COLO668 (cell line): ENCODE data around the gene MLLT3.
"Not testable (repeated sequence)": the region's sequence is repeated elsewhere in the genome, so short reads cannot be mapped to it uniquely, and the experiment has no call there.

Experiments used
- DNase-seq: peaks from one replicate; lab custom pipeline; 2025; ENCODE audit not compliant: unreplicated experiment; lab: John Stamatoyannopoulos, UW

MLLT3 gene

DNA sequence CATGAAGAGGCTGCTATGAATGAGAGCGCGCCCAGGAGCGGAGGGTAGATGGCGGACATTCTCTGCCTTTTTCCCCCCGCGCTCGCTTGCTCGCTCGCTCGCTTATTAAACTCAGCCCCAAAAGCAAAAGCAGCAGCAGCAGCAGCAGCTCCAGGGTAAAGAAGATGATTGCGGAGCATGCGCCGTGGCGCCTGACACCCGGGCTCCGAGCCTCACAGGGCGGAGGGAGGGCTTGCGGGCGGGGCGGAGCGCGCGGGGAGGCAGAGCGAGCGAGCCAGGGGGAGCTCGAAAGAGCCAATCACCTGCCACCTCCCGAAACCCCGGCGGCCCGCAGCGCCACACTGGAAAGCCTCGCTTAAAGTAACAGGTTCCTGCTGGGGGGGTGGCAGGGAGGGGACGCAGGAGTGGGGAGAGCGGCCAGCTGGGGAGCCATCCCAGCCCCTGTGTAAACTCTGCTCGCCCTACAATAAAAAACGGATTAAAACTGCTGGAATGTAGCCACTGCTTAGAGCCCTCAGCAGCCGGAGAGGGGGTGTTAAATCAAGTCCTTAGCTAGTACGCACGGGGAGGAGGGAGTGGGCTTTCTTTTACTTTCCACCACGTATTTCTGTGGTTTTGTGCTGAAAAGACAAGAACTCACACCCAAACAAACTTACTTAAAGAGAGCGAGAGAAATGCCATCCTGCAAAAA, at the start of gene MLLT3:
TSS of gene MLLT3 (minus strand) at position 170 of the 691 bp plus-strand sequence.
- peak; percentile 96 for DNase-seq

DNA sequence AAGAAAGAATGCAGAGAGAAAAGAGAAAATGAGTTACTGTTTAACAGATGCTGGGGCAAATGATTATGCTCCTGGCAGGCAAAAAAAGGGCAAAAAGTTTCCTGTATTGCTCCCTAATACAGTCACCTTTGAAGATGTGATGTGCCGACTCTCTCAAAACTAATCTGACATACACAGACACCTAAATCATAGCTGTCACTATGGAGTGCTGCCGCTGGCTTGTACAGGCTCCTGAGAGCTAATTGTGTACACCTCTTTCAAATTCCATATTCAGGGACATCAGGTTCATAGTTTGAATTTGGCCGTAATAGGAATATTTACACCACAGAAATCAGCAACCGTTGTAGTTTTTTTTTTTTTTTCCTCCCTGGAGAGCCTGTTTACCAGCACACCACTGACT, 49.3 kb upstream of the MLLT3 start:
- no peak for DNase-seq

DNA sequence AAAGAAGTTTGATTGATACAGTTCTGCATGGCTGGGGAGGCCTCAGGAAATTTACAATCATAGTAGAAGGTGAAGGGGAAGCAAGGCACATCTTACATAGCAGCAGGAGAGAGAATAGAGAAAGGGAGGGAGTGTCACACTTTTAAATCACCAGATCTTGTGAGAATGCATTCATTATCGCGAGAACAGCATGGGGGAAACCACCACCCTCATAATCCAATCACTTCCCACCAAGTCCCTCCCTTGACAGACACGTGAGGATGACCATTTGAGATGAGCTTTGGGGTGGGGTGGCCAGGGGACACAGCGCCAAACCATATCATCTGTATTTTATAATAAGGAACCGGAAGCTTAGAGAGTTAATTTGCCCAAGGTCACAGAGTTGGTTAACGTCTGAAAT, 48.1 kb upstream of the MLLT3 start:
- DNase-seq: no peak

DNA sequence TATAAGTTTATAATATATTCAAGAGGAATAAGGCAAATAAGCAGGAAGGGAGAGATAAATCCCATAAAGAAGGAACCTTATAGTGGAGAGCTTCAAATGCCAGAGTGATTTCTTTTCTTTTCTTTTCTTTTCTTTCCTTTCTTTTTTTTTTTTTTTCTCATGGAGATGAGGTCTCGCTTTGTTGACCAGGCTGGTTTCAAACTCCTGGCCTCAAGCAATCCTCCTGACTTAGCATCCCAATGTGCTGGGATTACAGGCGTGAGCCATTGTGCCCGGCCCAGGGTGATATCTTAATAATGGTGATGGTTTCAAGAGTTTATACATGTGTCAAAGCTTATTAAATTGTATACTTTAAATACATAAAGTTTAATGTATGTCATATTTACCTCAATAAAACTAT, 42.2 kb upstream of the MLLT3 start:
- DNase-seq: no peak

DNA sequence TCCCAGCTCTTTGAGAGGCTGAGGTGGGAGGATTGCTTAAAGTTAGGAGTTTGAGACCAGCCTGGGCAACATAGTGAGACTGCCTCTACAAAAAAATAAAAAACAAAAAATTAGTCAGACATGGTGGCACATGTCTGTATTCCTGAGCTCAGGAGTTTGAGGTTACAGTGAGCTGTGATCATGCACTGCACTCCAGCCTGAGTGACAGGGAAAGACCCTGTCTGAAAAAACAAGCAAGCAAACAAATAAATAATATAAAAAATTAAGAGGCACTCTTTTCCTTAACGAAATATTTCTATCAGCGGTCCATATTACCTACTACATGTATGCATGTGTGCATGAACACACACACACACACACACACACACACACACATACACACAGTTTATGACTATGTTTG, 40.8 kb upstream of the MLLT3 start:
- DNase-seq: no peak

DNA sequence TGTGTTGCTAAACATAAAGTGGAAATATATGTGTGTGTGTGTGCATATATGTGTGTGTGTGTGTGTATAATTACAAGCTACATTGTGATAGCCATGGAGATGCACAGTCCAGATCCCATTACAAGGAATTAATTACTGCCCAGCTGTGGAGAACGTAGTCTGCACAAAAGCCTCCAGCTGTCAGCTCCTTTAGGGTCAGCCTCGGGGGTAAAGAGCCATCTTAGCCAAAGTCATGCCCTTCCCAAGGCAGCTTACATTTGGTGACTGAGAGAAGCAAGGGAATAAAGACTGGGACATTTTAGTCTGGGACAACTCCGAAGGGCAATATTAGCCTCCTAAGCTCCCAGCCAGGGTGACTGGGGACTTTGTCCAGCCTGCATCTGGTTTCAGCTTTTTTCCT, 39.9 kb upstream of the MLLT3 start:
- DNase-seq: no peak

DNA sequence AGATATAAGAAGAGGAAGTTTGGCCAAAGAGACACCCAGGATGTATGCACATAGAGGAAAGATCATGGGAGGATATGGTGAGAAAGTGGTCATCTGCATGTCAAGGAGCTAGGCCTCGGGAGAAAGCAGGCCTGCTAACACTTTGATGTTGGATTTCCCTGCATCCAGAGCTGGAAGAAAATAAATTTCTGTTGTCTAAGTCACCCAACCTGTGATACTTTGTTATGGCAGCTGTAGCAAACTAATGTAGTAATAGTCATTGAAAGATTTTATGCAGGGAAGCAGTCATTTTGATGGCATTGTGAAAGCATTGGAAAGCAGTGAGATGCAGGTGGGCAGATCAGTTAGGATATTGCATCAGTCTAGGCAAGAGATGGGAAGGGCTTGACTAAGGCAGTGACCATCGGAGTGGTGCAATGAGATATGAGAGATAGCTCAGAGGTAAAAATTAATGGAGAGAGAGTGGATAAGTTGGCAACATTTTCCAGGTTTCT, 37.2 kb upstream of the MLLT3 start:
- no peak for DNase-seq

DNA sequence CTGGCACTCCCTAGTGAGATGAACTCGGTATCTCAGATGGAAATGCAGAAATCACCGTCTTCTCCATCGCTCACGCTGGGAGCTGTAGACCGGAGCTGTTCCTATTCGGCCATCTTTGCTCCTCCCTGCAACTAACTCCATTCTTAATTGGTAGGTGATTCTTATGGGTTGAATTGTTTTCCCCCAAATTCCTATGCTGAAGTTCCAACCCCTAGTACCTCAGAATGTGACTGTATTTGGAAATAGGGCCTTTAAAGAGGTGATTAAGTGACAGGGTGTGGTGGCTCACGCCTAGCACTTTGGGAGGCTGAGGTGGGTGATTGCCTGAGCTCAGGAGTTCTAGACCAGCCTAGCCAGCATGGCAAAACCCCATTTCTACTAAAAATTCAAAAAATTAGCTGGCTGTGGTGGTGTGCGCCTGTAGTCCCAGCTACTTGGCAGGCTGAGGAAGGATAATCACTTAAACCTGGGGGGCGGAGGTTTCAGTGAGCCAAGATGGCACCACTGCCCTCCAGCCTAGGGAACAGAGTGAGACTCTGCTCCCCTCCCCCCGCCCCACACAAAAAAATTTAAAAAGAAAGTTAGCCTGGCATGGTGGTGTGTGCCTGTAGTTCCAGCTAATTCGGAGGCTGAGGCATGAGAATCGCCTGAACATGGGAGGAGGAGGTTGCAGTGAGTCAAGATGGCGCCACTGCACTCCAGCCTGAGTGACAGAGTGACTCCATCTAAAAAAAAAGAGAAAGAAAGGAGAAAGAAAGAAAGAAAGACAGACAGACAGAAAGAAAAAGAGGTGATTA, 36.6 kb upstream of the MLLT3 start:
- DNase-seq: no peak

DNA sequence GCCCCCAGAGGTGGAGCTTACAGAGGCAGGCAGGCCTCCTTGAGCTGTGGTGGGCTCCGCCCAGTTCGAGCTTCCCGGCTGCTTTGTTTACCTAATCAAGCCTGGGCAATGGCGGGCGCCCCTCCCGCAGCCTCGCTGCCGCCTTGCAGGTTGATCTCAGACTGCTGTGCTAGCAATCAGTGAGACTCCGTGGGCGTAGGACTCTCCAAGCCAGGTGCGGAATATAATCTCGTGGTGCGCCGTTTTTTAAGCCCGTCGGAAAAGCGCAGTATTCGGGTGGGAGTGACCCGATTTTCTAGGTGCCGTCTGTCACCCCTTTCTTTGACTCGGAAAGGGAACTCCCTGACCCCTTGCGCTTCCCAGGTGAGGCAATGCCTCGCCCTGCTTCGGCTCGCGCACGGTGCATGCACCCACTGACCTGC, 36.0 kb upstream of the MLLT3 start:
- DNase-seq: not testable (repeated sequence)

DNA sequence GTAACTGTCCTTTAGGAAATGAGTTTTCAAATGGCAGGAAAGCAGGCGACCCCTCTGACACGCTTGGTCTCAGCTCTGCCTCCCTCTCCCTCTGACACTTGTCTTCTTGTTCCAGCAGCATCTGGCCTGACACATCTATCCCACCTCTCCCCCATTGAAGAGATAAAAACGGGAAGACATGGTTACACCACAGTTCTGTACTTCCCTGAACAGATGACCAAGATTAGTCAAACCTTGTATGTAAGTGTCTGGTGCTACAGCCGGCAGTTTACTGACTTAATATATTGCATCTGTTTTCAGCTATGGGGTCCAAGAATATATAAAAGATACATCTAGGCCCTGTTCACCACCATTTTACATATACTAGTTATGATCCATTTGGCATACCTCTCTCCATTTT, 29.6 kb upstream of the MLLT3 start:
- DNase-seq: no peak

DNA sequence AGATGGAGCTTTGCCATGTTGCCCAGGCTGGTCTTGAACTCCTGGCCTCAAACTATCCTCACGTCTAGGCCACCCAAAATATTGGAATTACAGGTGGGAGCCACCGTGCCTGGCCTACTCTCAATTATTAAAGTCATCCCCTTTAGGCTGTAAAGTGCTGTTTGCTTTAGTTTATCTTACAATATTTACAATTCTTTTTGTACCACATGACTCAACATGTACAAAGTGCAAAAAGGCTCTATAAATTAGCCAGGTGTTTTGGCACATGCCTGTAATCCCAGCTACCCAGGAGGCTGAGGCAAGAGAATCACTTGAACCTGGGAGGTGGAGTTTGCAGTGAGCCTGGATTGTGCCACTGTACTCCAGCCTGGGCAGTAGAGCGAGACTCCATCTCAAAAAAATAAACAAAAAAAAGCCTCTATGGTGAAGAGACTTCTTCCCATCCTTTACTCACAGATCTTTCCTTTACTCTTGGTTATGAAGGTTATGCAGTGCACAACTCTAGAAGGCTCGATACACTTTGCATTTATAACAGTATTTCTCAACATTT, 28.5 kb upstream of the MLLT3 start:
- no peak for DNase-seq

DNA sequence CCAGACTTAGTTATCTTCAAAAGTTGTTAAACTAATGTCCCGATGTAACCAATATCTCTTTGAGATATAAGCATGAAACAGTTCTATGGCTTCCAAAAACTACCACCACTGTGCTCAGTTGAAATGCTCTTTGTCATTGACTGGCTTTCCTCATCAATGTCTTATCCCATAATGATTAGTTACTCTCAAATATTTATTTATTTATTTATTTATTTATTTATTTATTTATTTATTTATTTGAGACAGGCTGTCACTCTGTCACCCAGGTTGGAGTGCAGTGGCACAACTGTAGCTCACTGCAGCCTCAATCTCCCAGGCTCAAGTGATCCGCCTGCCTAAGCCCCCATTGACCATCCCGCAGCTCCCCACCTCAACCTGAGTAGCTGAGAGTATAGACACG, 28.0 kb upstream of the MLLT3 start:
- DNase-seq: no peak

DNA sequence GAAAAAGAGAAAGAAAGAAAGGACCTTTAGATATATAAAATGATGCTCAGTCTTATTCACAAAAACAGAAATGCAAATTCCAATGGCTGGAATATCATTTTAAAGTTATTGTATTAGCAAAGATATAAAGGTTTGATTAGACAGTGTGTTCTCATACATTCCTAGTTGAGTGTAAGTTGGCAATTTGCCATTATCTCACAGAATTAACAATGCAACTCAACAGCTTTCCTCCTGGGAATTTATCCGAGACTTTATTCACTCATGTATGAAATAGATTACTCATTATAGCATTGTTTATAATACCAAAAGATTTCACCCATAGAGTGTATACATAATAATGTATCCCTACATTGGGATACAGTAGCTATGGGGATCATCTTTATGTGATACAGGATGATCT, 27.1 kb upstream of the MLLT3 start:
- no peak for DNase-seq

DNA sequence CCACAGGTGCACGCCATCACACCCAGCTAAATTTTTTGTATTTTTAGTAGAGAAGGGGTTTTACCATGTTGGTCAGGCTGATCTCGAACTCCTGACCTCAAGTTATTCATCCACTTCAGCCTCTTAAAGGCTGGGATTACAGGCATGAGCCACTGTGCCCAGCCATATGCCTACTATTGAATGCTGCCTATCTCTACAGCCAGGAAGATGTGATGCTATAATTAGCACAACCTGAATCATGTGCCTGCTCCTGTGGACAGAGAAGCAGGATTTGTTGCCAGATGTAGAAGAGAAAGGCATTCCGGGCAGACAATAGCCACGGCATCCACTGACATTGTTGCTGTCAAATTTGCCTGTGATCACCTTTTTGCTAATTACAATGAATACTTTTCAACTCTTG, 24.4 kb upstream of the MLLT3 start:
- no peak for DNase-seq

DNA sequence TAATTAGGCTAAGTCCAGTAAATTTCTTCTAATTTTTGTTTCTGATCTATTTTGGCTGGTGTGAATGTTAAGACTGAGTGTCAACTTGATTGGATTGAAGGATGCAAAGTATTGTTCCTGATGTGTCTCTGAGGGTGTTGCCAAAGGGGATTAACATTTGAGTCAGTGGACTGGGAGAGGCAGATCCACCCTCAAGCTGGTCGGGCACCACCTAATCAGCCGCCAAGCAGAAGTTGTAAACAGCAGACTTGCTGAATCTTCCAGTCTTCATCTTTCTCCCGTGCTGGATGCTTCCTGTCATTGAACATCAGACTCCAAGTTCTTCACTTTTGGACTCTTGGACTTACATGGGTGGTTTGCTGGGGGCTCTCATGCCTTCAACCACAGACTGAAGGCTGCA, 21.4 kb upstream of the MLLT3 start:
- DNase-seq: no peak

DNA sequence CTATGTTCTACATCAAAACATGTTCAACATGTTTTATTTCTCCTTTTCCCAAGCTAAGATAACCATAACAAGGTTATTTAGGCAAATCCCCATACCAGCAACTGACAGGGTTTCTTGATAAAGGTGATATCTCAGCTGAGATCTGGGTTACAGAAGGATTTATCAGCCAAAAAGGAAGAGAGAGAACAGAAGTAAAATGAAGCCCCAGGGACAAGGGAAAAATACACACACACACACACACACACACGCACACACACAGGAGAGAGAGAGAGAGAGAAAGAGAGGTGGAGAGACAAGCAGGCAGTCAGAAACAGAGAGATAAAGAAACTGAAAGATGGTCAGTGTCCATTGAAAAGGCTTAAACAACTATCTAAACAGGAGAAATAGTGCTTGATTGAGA, 19.7 kb upstream of the MLLT3 start:
- no peak for DNase-seq

DNA sequence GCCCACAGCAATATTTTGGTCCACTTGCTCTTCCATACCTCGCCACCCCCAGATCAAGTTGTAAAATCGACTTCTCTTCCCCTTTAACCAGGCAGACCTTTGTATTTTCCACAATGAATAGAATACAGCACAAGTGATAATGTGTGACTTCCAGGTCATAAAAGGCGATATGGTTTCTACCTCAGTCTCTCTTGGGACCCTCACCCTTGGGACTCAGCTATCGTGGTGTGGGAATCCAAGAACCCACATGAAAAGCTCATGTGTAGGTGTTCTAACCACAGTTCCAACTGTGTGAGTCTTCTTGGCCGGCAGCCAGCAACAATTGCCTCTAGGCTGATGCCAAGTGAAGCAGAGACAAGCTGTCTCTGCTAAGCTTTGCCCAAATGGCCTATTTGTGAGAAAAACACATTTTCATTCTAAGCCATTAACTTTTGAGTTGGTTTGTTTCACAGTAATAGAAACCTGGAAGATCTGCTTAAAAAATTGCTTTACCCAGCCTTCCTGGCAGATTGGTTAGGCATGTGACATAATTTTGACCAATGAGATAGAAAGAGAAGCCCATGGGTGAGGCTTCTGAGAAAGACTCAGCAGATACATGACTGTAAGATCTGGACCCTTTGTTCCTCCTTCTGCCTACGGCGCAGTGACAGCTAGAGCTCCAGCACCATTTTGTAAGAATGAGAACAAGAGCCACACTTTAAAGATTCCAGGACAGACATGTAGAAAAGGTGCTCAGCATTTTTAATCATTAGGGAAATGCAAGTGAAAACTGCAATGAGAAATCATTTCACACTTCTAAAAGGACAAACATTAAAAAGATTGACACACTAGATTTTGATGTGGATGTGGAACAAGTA, 18.3 kb upstream of the MLLT3 start:
- peak; percentile 72 for DNase-seq

DNA sequence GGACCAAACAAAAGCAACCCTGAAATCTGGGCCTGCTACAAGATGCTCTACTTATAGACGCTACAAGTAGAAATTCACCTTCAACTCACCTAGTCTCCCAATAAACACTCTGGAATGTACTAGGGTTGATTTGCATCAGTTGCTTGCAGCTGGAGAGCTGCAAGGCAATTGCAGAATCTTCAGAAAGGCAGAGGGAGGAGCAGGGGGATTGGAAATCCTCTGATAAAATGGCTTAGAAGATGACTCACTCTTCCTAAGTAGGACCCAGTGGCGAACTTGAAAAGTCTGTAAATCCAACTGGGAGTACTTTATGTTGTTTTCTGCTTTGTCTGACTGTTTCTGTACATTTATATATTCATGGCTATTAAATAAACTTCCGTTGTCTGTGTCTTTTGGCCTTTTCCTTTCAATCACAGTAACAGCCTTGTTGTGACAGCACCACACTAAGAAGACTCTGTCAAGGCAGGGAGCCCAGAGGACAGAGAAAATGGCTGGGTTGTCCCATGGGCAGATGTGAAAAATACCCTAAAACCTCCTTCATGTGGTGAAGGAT, 14.7 kb upstream of the MLLT3 start:
- no peak for DNase-seq

DNA sequence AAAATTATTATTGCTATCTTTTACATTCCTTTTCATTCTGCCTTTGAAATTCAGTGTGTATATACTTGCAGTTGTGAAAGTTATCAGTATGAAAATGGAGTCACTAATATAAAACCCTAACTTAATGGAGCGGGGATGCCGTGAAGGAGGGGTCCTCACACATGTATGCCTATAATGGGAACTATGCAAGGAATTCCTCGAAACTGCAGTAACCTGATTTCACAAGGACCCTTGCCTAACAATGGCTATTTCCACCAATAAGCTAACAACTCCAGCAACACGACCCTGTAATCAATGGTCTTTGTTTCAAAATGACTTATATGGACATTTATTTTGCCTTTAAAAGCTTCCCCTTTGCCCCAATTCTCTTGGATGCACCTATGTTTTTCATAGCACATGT, 12.6 kb upstream of the MLLT3 start:
- DNase-seq: no peak

DNA sequence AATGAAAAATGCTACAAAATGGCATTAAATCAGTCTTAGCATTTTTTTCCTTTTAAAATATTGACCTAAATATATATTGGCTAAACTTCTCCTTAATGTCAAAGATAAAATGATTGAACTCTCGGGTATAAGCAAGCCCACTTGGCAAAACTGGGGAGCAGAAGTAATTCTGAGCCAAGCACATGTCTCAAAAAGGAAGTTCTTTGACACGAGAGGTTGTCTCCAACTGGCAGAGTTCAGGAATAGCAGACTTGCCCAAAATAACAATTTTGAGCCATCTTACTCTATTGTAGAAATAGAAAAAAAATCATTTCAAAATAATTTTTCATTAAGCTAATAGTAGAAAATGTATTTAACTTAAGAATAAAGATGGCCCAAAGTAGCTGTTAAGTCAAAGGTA, 10.4 kb upstream of the MLLT3 start:
- DNase-seq: no peak
